Measurements from ENCODE around the gene CRYM. TPM values are rescaled to one million over a fixed set of nuclear protein-coding genes. Genes with fewer than 3 reads are reported as not detected.
"Not testable (repeated sequence)": the region's sequence is repeated elsewhere in the genome, so short reads cannot be mapped to it uniquely, and the experiment has no call there.

CRYM gene
- polyA plus RNA-seq, 3 donors from 2014 or later = not detected

DNA sequence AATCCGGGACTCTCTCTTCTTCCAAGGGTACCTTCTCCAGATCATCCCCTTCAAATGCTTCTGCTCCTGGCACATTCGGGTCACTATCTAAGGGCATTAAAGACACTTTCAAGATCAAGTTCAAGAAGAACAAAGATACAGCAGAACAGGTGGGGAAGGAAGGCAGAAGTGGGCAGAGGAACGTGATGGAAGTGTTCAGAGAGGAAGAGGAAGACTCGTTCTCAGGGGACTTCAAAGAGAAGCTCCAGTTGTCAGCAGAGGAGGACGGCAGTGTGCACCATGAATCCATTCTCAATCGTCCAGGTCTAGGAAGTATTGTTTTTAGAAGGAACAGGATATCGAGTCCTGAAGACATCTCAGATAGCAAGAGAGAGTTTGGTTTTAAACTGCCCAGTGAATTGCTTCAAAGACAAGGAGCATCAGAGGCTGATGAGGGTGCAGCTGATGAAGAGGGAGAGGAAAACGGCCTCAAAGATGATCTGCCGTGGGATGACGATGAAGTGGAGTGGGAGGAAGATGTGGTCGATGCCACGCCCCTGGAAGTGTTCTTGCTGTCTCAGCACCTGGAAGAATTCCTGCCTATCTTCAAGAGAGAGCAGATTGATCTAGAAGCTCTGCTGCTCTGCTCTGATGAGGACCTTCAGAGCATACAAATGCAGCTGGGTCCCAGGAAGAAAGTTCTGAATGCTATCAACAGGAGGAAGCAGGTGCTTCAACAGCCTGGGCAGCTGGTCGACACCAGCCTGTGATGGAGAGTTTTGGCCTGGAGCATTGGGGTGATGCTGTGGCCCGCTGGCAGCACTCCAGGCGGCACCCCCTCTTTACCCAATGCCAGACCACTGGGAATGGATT is 27.8 kb downstream of the CRYM start:
- no peak for DNase-seq
- Mint-ChIP-seq H3K4me1 (no peaks in the 10 kb centered on the region), H3K27ac (no peak overlapping the region), H3K9me3 (no peaks in the 10 kb centered on the region), H3K27me3 (ENCODE audit: low read depth in 3 of 3) (peaks cover 6 to 9% (median 7%) of the 10 kb centered on the region in 3 donors), H3K36me3 (no peaks in the 10 kb centered on the region), H3K4me3 (no peak overlapping the region)

DNA sequence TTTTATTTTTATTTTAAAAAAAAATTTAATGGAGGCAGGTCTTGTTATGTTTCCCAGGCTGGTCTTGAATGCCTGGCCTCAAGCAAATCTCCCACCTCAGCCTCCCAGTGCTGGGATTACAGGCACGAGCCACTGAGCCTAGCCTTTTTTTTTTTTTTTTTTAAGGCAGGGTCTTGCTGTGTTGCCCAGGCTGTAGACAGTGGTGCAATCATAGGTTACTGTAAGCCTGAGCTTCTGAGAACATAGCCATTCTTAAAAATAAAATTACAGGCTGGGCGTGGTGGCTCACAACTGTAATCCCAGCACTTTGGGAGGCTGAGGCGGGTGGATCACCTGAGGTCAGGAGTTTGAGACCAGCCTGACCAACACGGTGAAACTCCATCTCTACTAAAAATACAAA is 29.9 kb downstream of the CRYM start:
- DNase-seq; H3K9me3 Mint-ChIP-seq; H3K27me3 Mint-ChIP-seq (ENCODE audit: low read depth in 3 of 3); H3K36me3 Mint-ChIP-seq; H3K4me1 Mint-ChIP-seq; H3K4me3 Mint-ChIP-seq; H3K27ac Mint-ChIP-seq: not testable (repeated sequence)

DNA sequence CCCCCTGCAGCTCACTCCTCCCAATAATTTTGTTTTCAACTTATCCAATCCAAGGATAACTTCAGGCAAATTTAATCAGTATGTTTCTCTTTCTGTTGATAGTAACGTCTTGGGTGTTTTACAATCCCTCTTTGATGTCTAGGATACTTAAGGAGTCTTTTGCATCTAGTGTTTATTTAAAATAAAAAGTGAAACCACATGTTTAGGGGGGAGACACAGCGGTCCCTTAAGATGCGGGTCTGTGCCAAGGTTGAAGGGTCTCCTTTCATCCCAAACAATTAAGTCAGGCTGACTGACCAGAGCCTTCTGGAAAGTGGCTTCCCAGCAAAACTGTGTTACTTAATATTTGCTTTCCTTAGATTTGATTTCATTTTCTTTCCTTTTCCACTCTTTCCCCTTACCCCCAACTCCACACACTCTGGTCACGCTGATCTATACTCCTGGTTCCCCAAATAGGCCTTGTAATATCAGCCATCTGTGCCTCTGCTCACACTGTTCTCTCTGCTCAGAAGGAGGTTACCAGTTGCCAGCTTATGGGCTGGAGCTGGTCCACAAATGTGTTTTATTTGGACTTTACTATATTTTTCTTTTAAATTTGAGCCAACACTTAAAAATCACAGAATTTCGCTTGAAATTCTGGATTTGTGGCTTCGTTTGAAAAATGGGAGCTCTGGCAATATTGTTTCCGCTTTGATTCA is 33.4 kb downstream of the CRYM start:
- Mint-ChIP-seq H3K36me3 (no peaks in the 10 kb centered on the region), H3K27me3 (ENCODE audit: low read depth in 3 of 3) (peaks cover 6 to 12% (median 8%) of the 10 kb centered on the region in 3 donors), H3K27ac (no peak overlapping the region), H3K9me3 (no peaks in the 10 kb centered on the region), H3K4me1 (no peaks in the 10 kb centered on the region), H3K4me3 (no peak overlapping the region)
- no peak for DNase-seq

DNA sequence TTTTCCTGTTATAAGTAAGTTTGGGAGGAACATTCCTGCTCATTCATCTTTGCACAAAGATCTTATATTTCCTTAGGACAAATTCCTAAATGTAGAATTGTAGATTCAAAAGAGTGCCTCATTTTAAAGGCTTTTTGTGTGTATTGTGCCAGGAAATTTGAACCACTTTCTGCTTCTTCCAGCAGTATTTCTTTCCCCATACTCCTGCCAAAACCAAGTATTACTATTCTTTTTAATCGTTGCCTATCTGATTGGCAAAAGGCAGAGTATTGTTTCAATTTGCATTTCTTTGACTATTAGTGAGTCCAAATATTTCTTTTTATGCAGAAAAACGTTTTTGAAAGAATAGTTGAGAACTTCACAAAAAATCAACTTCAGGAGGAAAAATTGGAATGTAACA is 35.3 kb downstream of the CRYM start:
- Mint-ChIP-seq H3K4me1 (no peaks in the 10 kb centered on the region), H3K27me3 (ENCODE audit: low read depth in 3 of 3) (peaks cover 6 to 12% (median 6%) of the 10 kb centered on the region in 3 donors), H3K27ac (no peak overlapping the region), H3K9me3 (no peaks in the 10 kb centered on the region), H3K4me3 (no peak overlapping the region), H3K36me3 (no peaks in the 10 kb centered on the region)
- no peak for DNase-seq

DNA sequence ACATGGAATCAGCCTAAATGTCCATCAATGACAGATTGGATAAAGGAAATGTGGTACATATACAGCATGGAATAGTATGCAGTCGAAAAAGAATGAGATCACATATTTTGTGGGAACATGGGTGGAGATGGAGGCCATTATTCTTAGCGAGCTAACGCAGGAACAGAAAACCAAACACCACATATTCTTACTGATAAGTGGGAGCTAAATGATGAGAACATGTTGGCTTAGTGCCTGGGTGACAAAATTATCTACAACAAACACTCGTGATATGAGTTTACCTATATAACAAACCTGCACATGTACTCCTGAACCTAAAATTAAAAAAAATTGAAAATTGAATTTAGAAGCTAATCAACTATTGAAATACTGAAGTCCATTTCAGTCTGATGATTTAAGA is 38.4 kb downstream of the CRYM start:
- Mint-ChIP-seq H3K27me3 (ENCODE audit: low read depth in 3 of 3) (peaks cover 1 to 13% (median 5%) of the 10 kb centered on the region in 3 donors), H3K4me1 (no peaks in the 10 kb centered on the region)

DNA sequence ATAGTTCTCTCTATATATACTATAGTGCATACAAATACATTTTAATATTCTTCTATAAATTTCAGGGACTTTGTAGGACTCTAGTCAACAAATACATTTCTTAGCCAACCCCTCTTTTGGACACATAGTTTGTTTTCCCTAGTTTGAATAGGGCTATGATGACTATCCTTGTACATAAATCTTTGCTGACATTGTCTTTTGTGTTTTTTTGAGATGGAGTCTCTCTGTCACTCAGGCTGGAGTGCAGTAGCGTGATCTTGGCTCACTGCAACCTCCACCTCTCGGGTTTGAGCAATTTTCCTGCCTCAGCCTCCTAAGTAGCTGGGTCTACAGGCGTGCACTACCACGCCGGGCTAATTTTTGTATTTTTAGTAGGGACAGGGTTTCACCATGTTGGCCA is 41.3 kb downstream of the CRYM start:
- Mint-ChIP-seq H3K27me3 (ENCODE audit: low read depth in 3 of 3) (peaks cover 1 to 6% (median 4%) of the 10 kb centered on the region in 3 donors), H3K9me3 (peaks cover 0 to 2% (median 0%) of the 10 kb centered on the region in 6 donors), H3K4me3 (no peak overlapping the region), H3K36me3 (no peaks in the 10 kb centered on the region), H3K4me1 (no peaks in the 10 kb centered on the region), H3K27ac (no peak overlapping the region)
- no peak for DNase-seq

More for the DNA sequence above, 38.4 kb downstream of the CRYM start:
- Mint-ChIP-seq H3K4me3 (no peak overlapping the region), H3K36me3 (no peaks in the 10 kb centered on the region), H3K27ac (no peak overlapping the region), H3K9me3 (peaks cover 0 to 2% (median 0%) of the 10 kb centered on the region in 6 donors)
- no peak for DNase-seq

DNA sequence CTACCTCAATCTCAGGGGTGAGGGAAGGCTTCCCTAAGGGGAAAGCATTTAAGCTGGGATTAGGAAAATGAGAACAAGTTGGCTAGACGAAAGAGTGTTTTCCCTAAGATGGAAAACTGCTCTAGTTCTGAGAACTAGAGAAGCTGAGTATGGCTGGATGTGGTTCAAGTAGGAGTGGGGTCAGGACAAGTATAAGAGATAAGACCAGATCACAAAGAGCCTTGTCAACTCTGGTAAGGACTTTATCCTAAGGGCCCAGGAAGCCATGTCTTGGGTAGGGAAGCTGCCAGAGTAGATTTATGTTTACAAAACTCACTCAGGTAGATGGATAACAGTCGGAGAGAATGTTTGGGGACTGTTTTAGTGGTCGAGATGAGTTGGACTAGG is 42.9 kb downstream of the CRYM start:
- Mint-ChIP-seq H3K36me3 (no peaks in the 10 kb centered on the region), H3K4me3 (no peak overlapping the region), H3K27ac (no peak overlapping the region), H3K27me3 (ENCODE audit: low read depth in 3 of 3) (peaks cover 3 to 12% (median 11%) of the 10 kb centered on the region in 3 donors), H3K9me3 (peaks cover 0 to 2% (median 0%) of the 10 kb centered on the region in 6 donors), H3K4me1 (no peaks in the 10 kb centered on the region)
- DNase-seq = no peak

DNA sequence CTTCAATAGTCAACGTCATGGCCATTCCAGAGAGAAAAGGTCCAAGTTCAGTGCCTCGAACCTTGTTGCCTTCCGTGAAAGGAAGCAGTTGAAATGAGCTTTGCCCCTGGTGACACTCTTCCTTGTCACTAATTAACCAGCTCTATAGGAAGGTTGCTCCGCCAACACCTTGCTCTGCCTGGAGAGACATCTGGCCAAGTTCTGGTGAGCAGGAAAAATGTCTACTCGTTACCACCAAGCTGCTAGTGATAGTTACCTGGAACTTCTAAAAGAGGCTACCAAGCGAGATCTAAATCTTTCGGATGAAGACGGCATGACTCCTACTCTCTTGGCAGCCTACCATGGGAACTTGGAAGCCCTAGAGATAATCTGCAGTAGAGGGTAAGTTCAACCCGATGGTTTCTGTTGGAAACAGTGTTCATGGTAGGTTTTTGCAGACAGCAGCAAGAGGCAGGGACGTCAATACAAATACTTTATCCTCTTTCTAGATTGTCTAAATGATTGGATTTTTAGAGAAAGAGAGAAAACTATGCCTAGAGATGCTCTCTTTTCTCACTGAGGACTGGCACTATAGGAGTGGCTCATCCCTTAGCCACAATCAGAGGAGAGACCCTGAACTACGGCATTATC is 44.5 kb downstream of the CRYM start, which contains the start of gene ANKS4B:
ANKS4B (plus strand) TSS at position 179 of the 630 bp plus-strand sequence; CDS start at position 218, 39 bp downstream.
- H3K27ac Mint-ChIP-seq = no peak within 1 kb of the TSS
- peaks cover 4 to 15% (median 13%) of the 10 kb centered on the region in 3 donors for H3K27me3 Mint-ChIP-seq (ENCODE audit: low read depth in 3 of 3)
- H3K4me3 Mint-ChIP-seq = no peak within 1 kb of the TSS
- H3K36me3 Mint-ChIP-seq = no peaks in the 10 kb centered on the region
- H3K4me1 Mint-ChIP-seq = no peaks in the 10 kb centered on the region
- peaks cover 0 to 2% (median 0%) of the 10 kb centered on the region in 6 donors for H3K9me3 Mint-ChIP-seq
- DNase-seq = no peak

DNA sequence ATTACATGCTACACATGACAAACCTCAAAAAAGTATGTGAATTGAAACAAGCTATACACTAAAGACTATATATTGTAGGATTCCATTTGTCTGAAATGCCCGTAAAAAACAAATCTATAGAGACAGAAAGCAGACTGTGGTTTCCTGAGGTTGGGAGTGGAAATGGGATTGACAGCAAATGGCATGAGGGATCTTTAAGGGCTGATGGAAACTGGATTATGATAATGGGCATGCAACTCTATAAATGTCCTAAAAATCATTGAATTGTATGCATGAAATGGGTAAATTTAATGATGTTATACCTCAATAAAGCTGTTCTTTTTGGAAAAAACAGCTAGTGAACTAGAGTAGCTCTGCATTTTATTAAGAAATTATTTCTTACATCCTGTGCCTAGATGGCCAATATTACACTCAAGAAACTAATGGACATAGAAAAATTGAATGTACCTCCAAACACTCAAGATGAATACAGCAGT is 45.0 kb downstream of the CRYM start:
- DNase-seq = no peak
- no peaks in the 10 kb centered on the region for H3K4me1 Mint-ChIP-seq
- H3K36me3 Mint-ChIP-seq = no peaks in the 10 kb centered on the region
- peaks cover 0 to 2% (median 0%) of the 10 kb centered on the region in 6 donors for H3K9me3 Mint-ChIP-seq
- peaks cover 4 to 15% (median 13%) of the 10 kb centered on the region in 3 donors for H3K27me3 Mint-ChIP-seq (ENCODE audit: low read depth in 3 of 3)
- H3K27ac Mint-ChIP-seq = no peak overlapping the region
- H3K4me3 Mint-ChIP-seq = no peak overlapping the region

DNA sequence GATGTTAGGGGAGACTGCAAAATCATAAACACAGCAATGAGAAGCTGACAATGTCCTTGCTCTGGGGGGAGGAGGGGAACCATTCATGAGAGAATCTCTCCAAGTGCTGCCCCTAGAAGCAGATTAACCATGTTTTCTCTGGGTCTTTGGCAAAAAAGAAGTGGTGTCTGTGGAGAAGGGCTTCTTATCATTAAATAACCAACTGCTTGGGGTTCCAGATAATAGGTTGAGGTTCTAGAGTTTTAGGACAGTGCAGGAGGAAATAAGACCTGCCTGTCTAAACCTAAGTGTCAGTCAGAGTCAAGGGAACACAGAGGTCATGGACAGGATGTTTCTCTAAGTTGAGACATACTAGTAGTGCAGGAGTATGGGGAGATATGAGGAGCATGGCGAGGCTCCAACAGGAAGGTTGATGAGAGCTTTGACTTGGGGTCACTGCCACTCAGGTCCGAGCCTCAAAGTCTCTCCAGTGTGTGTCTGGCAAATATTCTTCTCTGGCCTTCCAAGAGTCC is 49.7 kb downstream of the CRYM start:
- Mint-ChIP-seq H3K27ac (no peak overlapping the region), H3K4me3 (no peak overlapping the region), H3K36me3 (no peaks in the 10 kb centered on the region), H3K9me3 (no peaks in the 10 kb centered on the region), H3K27me3 (ENCODE audit: low read depth in 3 of 3) (peaks cover 7 to 18% (median 10%) of the 10 kb centered on the region in 3 donors), H3K4me1 (no peaks in the 10 kb centered on the region)
- DNase-seq = no peak

DNA sequence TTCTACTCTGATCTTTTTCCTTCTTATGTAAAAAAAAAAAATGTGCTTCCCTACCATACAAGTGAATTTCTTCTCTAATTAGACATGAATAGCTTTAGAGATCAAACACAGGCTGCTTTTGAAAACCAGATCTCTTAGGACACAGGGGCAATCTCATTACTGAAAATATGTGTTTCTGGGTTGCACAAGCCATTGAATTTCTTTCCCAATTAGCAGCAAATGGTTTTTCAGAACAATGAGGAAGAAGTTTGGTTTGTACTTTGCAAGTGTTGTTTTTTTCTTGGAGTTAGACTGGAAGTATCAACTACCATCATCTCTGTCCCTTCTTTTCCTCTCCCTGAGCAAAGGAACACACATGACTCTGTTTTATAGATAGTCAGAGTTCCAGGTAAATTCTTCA is 50.2 kb downstream of the CRYM start:
- no peak for DNase-seq
- no peaks in the 10 kb centered on the region for H3K9me3 Mint-ChIP-seq
- peaks cover 7 to 21% (median 9%) of the 10 kb centered on the region in 3 donors for H3K27me3 Mint-ChIP-seq (ENCODE audit: low read depth in 3 of 3)
- no peaks in the 10 kb centered on the region for H3K36me3 Mint-ChIP-seq
- no peak overlapping the region for H3K4me3 Mint-ChIP-seq
- no peak overlapping the region for H3K27ac Mint-ChIP-seq
- H3K4me1 Mint-ChIP-seq = no peaks in the 10 kb centered on the region

DNA sequence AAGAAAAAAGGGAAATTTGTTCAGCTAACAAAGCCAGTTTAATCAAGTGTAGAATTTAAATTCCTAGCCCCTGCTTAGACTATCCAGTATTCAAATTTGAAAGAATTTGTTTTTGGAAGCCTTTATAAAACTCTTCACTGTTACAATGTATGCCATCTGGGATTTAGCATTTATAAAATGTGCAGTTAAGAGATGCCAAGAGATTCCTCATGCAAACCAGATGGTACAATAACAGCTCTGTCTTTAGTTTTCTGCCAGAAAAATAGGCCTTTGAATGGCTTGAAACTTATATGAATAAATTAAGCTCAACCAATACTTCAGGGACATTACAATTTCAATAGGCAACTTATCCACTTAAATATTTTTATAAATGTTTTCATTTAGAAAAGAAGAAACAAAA is 51.3 kb downstream of the CRYM start:
- H3K27me3 Mint-ChIP-seq (ENCODE audit: low read depth in 3 of 3) = peaks cover 7 to 25% (median 10%) of the 10 kb centered on the region in 3 donors

DNA sequence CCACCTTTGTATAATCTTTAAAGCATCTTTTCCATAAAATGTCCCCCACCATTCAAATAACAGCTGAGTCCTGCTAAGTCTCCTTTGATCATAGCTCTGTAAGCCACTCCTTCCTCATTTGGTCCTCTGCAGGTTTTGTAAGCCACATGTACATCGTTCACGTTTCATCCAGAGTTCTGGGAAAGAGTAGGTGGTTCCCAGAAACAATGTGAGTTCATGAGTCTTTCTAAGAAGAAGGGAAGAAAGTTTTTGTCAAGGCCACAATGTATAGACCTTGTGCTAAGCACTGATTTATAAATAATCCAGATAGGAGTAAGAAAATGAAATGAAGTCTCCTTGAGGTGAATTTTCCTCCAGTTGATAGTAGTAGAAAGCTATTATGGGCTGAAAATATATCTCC is 53.3 kb downstream of the CRYM start:
- Mint-ChIP-seq H3K27ac (no peak overlapping the region), H3K27me3 (ENCODE audit: low read depth in 3 of 3) (peaks cover 3 to 25% (median 13%) of the 10 kb centered on the region in 3 donors), H3K36me3 (no peaks in the 10 kb centered on the region), H3K4me3 (no peak overlapping the region), H3K4me1 (no peaks in the 10 kb centered on the region), H3K9me3 (no peaks in the 10 kb centered on the region)
- DNase-seq = no peak

More for the DNA sequence above, 51.3 kb downstream of the CRYM start:
- Mint-ChIP-seq H3K36me3 (no peaks in the 10 kb centered on the region), H3K27ac (no peak overlapping the region), H3K4me3 (no peak overlapping the region), H3K4me1 (no peaks in the 10 kb centered on the region), H3K9me3 (no peaks in the 10 kb centered on the region)
- DNase-seq = no peak
